Stimulated activated naive CD8-positive, alpha-beta T cell treated with anti-CD3 and anti-CD28 coated beads, Interleukin-15, Interleukin-2, amounts not matched to agents 100 ng/mL and 50 ng/mL, for 24 hours (primary cell): ENCODE data around the gene TANGO6.

Experiments
- H3K27ac Mint-ChIP-seq: one replicate; pipeline ENCODE4 v1.8.0; 2021; ENCODE audit warnings: mild to moderate bottlenecking, mixed read lengths
- H3K27me3 Mint-ChIP-seq: one replicate; pipeline ENCODE4 v1.8.0; 2021; ENCODE audit warnings: mixed read lengths
- H3K36me3 Mint-ChIP-seq: one replicate; pipeline ENCODE4 v1.8.0; 2021; ENCODE audit warnings: low read depth, mixed read lengths
- H3K4me1 Mint-ChIP-seq: one replicate; pipeline ENCODE4 v1.8.0; 2021; ENCODE audit warnings: low read depth, mixed read lengths
- H3K4me3 Mint-ChIP-seq: one replicate; pipeline ENCODE4 v1.8.0; 2021; ENCODE audit warnings: mild to moderate bottlenecking, mixed read lengths
- H3K9me3 Mint-ChIP-seq: one replicate; pipeline ENCODE4 v1.8.0; 2021; ENCODE audit warnings: mixed read lengths

The TANGO6 gene

DNA sequence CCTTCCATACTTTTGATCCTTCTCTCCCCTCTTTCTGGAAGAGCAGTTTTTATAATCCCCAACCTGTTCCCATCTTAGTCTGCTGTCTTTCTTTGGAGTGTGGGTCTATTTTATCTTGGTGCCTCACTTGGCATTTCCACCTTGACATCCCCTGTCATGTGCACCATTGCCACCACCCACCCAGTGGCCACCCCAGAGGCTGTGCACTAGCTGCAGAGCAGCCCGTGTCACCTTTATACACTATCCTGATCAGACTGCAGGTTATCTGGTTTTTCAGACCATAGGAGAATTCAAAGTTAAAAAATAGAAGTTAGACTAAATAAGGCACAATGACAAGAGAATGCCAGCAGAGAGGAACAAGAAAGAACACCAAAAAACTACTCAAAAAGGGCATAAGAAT is 43.8 kb downstream of the TANGO6 start:
- Mint-ChIP-seq H3K4me3 (no peak overlapping the region), H3K36me3 (peaks cover 43% of the 10 kb centered on the region), H3K27me3 (no peaks in the 10 kb centered on the region), H3K4me1 (peaks cover 3% of the 10 kb centered on the region), H3K9me3 (no peaks in the 10 kb centered on the region), H3K27ac (no peak overlapping the region)

DNA sequence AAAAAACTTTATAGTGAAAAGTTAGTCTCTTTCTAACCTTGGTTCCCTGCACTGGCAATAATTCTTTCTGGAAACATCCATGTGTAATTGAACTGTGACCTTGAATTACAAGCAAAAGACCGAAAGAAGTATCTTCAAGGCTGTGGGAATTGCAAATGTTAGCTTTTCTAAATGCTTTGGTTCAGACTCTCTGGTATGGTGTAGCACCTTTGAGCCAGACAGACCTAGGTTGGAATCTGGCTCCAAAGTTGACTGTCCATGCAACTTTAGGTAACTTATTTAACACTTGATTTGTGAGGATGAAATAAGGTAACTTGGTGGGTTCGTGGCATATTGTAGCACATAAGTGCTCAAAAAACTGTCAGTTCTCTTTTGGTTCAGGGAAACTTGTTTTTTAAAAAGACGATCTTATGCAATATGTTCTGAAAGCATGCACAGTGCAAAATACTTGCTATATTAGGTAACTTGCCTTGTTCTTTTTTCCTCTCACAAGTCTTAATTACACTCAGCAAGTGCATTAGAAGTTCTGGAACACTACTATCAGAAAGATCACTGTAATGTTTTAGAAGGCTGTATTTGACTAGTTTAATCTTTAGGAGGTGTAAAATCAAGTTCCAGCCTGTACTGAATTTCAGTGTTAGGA is 46.3 kb downstream of the TANGO6 start:
- Mint-ChIP-seq H3K27me3 (no peaks in the 10 kb centered on the region), H3K4me1 (peaks cover 3% of the 10 kb centered on the region), H3K36me3 (peaks cover 34% of the 10 kb centered on the region), H3K27ac (no peak overlapping the region), H3K9me3 (no peaks in the 10 kb centered on the region), H3K4me3 (no peak overlapping the region)

DNA sequence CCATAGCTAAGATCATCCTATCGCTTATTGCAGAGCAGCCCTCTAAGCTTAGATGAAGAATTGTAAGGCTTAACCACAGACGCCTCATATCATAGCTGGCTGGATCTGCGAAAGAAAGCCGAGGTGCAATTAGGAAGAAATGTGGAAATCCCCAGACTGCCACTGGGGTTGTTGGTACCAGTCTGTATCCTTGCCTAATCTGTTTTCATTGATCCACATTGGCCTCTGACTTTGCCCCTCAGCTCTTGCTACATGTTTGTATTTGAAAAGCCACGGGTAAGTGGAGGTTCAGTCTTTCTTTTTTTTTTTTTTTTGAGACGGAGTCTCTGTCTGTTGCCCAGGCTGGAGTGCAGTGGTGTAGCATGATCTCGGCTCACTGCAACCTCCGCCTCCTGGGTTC is 48.9 kb downstream of the TANGO6 start:
- Mint-ChIP-seq H3K27ac (no peak overlapping the region), H3K4me3 (no peak overlapping the region), H3K9me3 (no peaks in the 10 kb centered on the region), H3K4me1 (peaks cover 3% of the 10 kb centered on the region), H3K36me3 (peaks cover 16% of the 10 kb centered on the region), H3K27me3 (no peaks in the 10 kb centered on the region)

DNA sequence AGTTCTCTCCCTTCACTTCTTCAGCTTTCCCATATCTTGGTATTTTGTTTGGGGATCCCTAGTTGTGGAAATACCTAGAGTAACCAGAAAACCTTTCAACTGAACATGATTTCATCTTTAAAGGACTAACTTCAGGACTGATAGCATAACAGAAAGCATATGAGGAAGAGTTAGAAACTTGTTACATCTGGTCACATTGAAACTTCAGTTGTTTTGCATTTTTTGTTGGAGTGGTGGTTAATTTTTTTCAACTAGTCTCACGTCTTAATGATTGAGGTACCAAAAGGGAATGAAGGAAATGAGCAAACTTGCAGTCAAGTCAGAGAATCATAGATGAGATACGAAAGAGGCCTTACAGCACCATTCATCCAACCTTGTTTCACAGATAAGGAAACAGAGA is 49.6 kb downstream of the TANGO6 start:
- no peak overlapping the region for H3K4me3 Mint-ChIP-seq
- no peaks in the 10 kb centered on the region for H3K9me3 Mint-ChIP-seq
- H3K27me3 Mint-ChIP-seq: no peaks in the 10 kb centered on the region
- peaks cover 15% of the 10 kb centered on the region for H3K36me3 Mint-ChIP-seq
- H3K4me1 Mint-ChIP-seq: peaks cover 3% of the 10 kb centered on the region
- no peak overlapping the region for H3K27ac Mint-ChIP-seq

DNA sequence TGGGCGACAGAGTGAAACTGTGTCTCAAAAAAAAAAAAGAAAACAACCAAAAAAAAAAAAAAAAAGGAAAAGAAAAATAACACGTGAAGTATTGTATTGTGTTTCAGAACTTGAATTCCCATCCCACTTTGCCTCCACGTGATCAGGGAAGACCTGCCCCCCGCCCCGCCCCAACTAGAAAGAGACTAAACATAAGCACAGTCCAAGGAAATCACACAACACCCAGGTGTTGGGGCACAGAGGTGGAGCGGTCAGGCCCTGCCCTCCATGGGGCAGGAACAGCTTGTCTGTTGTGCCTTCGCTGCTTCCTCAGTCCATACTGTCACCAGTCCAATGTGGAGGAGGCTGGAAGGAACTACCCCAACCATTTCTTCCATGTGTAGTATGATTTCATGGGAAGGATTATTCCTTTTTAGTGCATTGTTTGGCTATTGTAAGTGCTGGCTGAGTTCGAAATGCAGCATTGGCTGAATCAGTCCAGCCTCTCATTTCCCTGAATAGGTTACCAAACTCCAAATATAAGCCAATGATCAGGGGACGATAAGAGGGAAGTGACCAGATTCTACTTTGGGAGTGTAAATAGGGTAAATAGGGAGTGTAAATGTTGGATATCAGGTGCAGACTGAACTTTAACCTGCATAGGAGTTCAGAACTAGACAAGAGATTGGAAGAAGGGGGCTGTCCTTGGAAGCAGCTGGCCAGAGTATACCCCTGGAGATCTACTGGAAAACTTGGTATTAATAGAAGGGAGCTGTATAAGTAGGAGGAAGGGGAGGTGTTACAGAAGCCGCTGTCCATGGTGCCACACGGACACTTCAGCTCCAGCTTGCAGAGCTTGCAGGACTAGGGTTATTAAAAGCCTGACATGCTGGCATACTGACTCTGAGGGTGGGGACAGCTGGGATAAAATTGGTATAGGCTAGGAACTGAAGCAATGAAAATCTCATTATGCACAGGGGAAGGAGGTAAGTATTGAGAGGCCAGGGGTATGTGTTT is 50.7 kb downstream of the TANGO6 start:
- no peaks in the 10 kb centered on the region for H3K27me3 Mint-ChIP-seq
- H3K9me3 Mint-ChIP-seq: no peaks in the 10 kb centered on the region
- H3K27ac Mint-ChIP-seq: no peak overlapping the region
- peaks cover 15% of the 10 kb centered on the region for H3K36me3 Mint-ChIP-seq
- H3K4me1 Mint-ChIP-seq: peaks cover 3% of the 10 kb centered on the region
- H3K4me3 Mint-ChIP-seq: no peak overlapping the region

DNA sequence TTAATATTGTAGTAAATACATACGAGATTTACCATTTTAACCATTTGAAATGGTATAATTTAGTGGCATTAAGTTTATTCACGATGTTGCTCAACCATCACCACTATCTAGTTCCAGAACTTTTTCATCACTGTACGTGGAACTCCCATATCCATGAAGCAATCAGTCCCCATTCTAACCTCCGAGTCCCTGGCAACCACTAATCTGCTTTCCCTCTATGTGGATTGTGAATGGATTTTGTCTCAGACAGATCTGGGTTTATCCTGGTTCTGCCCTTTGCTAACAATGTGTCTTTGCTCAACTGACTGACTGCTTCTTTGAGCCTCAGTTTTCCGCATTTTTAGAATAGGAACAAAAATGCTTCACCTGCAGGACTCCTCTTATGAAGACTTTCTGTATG is 51.4 kb downstream of the TANGO6 start:
- Mint-ChIP-seq H3K4me3 (no peak overlapping the region), H3K27ac (no peak overlapping the region), H3K27me3 (no peaks in the 10 kb centered on the region), H3K4me1 (peaks cover 3% of the 10 kb centered on the region), H3K36me3 (peaks cover 15% of the 10 kb centered on the region), H3K9me3 (no peaks in the 10 kb centered on the region)

DNA sequence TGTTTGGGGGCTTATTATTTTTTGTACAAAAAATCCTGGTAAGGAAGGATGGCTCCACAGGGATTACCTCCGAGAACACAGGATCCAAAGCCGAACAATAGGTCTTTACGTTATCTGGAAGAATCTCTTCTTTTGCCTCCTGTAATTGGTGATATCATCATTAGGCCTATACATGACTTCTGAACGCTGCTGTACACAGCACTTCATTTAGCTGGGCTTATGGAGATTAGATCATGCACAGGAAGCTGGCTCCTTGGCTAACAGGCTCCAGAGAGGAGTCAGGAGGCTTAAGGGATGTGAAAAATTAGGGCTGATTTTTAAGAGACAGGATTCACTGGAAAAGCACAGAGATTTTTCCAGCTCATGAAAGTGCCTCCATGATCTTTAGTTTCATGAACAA is 54.7 kb downstream of the TANGO6 start:
- peaks cover 29% of the 10 kb centered on the region for H3K36me3 Mint-ChIP-seq
- no peak overlapping the region for H3K27ac Mint-ChIP-seq

DNA sequence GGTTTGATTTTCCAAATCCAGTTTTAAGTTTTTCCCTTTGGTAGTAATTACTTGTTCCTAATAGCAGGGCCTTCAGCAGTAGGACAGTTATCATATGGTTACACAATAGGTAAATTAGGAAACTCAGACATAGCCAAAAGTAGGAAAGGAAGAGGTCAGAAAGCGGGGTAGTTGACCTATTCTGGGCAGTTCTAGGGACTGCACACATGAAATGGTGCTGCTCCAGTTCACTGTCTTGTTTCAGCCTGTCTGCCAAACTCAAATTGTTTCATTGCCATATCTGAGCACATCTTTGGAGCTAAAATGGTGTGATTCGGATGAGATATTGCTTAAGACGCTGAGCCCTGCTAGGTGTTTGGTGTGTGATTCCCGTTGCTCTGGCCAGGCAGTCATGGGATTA is 56.7 kb downstream of the TANGO6 start:
- peaks cover 38% of the 10 kb centered on the region for H3K36me3 Mint-ChIP-seq
- H3K27ac Mint-ChIP-seq: no peak overlapping the region
- H3K4me1 Mint-ChIP-seq: no peaks in the 10 kb centered on the region
- no peaks in the 10 kb centered on the region for H3K27me3 Mint-ChIP-seq
- no peaks in the 10 kb centered on the region for H3K9me3 Mint-ChIP-seq
- H3K4me3 Mint-ChIP-seq: no peak overlapping the region

More for the DNA sequence above, 54.7 kb downstream of the TANGO6 start:
- Mint-ChIP-seq H3K27me3 (no peaks in the 10 kb centered on the region), H3K9me3 (no peaks in the 10 kb centered on the region), H3K4me1 (no peaks in the 10 kb centered on the region), H3K4me3 (no peak overlapping the region)

DNA sequence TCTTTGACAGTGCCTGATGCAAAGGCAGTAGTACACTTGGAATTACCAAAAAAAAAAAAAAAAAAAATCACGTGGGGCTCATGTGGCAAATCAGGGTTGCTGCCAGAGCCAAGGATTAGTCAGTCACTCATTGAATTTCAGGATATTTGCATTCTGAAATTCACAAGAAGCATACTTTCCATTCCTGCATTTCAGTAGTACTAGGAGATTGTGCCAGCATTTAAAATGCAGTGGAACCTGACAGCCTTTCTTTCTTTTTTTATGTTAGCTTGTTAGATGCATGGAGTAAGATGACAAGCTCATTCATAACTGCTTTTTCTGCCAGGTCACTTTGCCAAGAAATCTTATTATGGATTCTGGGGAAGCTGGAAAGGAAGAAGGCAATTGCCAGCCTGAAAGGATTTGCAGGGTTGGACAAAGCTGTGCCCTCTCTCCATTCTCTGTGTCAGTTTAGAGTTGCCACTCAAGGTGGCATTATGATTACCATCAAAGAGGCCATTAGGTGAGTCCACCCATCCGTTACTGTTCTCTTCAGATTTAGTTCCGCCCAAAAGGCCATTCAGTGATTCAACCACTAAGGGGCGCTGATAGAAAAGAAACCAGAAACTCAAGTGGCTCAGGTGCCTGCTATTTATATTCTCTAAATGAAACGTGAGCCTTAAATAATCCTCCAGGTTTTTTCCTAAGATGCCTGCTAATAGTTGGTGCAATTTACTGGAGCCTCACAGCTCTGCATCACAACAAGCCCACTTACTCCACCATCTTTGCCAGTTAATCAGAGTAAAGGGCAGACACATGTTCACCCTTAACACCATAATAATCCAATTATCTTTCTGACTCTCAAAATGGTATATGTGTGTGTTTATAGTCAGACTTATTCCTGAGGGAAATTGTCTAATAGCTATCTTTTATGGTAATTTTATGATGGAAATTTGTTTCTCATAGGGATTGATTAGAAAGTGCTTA is 59.0 kb downstream of the TANGO6 start:
- peaks cover 44% of the 10 kb centered on the region for H3K36me3 Mint-ChIP-seq
- no peaks in the 10 kb centered on the region for H3K4me1 Mint-ChIP-seq
- H3K9me3 Mint-ChIP-seq: no peaks in the 10 kb centered on the region
- no peak overlapping the region for H3K27ac Mint-ChIP-seq
- H3K4me3 Mint-ChIP-seq: no peak overlapping the region
- no peaks in the 10 kb centered on the region for H3K27me3 Mint-ChIP-seq

DNA sequence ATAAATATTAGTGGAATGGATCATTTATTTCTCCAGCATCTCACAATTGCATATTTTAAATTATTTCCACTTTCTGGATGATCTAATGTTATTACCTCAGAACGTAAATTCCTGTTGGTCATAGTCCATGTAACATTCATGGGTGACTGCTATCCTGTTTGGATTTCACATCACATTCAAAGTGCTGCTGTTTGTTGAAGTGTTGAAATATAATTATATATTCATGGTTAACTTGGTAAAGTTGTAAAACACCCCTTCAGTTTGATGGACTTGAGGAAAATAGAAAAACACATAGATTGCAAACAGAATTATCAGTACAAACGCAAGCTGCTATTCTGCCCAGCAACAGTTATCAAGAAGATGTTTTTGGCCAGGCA is 59.6 kb downstream of the TANGO6 start:
- Mint-ChIP-seq H3K9me3 (no peaks in the 10 kb centered on the region), H3K27ac (no peak overlapping the region), H3K36me3 (peaks cover 46% of the 10 kb centered on the region), H3K4me1 (no peaks in the 10 kb centered on the region), H3K27me3 (no peaks in the 10 kb centered on the region), H3K4me3 (no peak overlapping the region)

DNA sequence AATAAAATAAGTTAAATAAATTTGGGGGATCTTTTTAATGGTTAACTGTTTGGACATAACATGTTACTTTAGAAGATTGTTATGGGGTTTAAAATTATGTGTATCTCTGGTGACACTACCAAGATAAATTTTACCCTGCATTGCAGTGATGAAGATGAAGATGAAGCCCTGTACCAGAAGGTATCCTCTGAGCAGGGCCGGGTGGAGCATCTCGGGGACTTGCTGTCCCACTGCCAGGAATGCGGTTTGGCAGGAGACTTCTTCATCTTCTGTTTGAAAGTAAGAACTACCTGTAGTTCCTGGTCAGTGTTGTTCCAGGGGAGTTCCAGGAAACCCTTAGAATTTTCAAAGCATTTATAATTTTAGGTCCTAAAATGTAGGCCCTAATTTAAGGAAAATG is 64.0 kb downstream of the TANGO6 start:
- H3K9me3 Mint-ChIP-seq: no peaks in the 10 kb centered on the region
- no peak overlapping the region for H3K4me3 Mint-ChIP-seq
- no peaks in the 10 kb centered on the region for H3K4me1 Mint-ChIP-seq
- peaks cover 42% of the 10 kb centered on the region for H3K36me3 Mint-ChIP-seq
- H3K27me3 Mint-ChIP-seq: no peaks in the 10 kb centered on the region
- no peak overlapping the region for H3K27ac Mint-ChIP-seq

DNA sequence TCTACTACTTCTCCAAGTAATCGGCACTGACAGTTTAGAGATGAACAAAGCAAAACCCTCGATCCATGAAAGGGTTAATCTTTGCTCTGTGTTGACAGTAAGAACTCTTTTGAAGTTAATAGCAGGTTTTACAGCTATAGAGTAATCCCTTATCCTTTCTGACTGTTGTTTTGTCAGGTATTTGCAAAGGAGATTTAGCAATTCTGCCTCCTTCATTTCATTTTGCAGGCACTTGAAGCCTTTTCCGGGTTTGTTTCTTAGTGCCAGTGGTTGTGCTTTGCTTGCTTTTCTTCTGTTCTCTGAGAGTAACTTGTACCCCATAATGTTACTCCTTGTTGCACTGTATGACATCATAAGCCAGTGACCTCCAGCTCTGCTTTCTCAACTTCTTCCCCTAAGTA is 64.5 kb downstream of the TANGO6 start:
- no peak overlapping the region for H3K27ac Mint-ChIP-seq
- H3K36me3 Mint-ChIP-seq: peaks cover 40% of the 10 kb centered on the region
- H3K4me1 Mint-ChIP-seq: no peaks in the 10 kb centered on the region
- no peak overlapping the region for H3K4me3 Mint-ChIP-seq
- H3K27me3 Mint-ChIP-seq: no peaks in the 10 kb centered on the region
- H3K9me3 Mint-ChIP-seq: no peaks in the 10 kb centered on the region

DNA sequence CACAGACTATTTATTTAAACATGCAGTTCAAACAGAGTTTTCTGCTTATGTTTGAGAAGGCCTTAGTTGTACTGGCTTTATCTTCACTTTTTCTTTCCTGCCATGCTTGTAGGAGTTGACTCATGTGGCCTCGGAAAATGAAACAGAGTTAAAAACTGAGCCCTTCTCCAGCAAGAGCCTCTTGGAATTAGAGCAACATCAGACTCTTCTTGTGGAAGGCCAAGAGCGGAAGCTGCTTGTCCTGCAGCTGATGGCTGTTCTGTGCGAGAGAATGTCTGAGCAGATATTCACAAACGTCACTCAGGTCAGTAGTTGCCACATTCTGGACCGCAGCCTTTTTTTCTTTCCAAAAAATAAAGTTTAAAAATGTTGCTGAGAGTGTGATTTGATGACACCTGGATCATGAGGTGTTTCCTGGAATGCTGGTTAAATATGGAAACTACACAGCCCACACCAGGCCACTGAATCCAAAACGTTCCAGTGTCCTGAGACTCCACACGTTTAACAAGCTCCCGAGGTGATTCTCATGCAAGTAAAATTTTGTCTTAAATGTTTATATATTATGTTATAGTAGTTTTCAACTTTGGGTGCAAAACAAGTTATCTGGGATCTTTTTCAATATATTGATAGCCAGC is 65.9 kb downstream of the TANGO6 start:
- Mint-ChIP-seq H3K9me3 (no peaks in the 10 kb centered on the region), H3K27me3 (no peaks in the 10 kb centered on the region), H3K4me3 (no peak overlapping the region), H3K36me3 (peaks cover 33% of the 10 kb centered on the region), H3K4me1 (no peaks in the 10 kb centered on the region), H3K27ac (no peak overlapping the region)

DNA sequence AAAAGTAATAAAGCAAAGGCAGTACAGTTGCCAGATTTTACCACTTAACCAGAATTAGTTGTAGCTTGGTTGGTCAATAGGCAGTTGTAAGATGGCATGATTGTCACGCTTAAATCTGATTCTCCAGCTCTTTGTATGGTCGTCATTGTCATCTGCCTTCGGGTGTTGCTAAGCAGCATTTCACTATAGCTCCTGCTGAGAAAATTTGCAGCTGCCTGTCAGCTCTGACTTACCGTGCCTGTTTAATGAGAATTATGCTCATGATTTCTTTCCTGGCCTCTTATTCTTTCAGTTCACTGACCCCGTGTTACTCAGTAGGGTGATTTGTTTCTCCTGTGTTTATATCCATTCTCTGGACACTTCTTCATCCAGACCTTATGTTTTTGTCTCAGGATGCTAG is 66.7 kb downstream of the TANGO6 start:
- Mint-ChIP-seq H3K4me1 (no peaks in the 10 kb centered on the region), H3K27ac (no peak overlapping the region), H3K4me3 (no peak overlapping the region), H3K36me3 (peaks cover 28% of the 10 kb centered on the region), H3K9me3 (no peaks in the 10 kb centered on the region), H3K27me3 (no peaks in the 10 kb centered on the region)
